ENCODE results near the gene PDIA4.
"Not testable (repeated sequence)": the region's sequence is repeated elsewhere in the genome, so short reads cannot be mapped to it uniquely, and the experiment has no call there.

Gene PDIA4

GRCh38 chr7:149028346-149029109, at the start of gene PDIA4:
Gene PDIA4 (minus strand): TSS chr7:149028505. CDS start chr7:149028408, 97 bp downstream.
- in situ Hi-C loops (cut with HindIII; ENCODE audit: low sequenced_read_pairs): no loop called here

GRCh38 chr7:149077594-149077993, 49.3 kb upstream of the PDIA4 start:
- in situ Hi-C loops (cut with HindIII; ENCODE audit: low sequenced_read_pairs): no loop called here

- in situ Hi-C loops (cut with HindIII; ENCODE audit: low sequenced_read_pairs): no loop called here
Measured at GRCh38 chr7:149075286-149075685, 47.0 kb upstream of the PDIA4 start.

GRCh38 chr7:149074116-149074885, 46.0 kb upstream of the PDIA4 start:
- in situ Hi-C loops (cut with HindIII; ENCODE audit: low sequenced_read_pairs): no loop called here

GRCh38 chr7:149072438-149072775, 44.1 kb upstream of the PDIA4 start:
- in situ Hi-C loops (cut with HindIII; ENCODE audit: low sequenced_read_pairs): no loop called here

- in situ Hi-C loops (cut with HindIII; ENCODE audit: low sequenced_read_pairs): no loop called here
Measured at GRCh38 chr7:149071641-149072437, 43.5 kb upstream of the PDIA4 start.

- in situ Hi-C loops (cut with HindIII; ENCODE audit: low sequenced_read_pairs): no loop called here
Measured at GRCh38 chr7:149071182-149071635, 42.9 kb upstream of the PDIA4 start.

- in situ Hi-C loops (cut with HindIII; ENCODE audit: low sequenced_read_pairs): no loop called here
Measured at GRCh38 chr7:149070372-149071125, 42.2 kb upstream of the PDIA4 start.

GRCh38 chr7:149067869-149068268, 39.6 kb upstream of the PDIA4 start:
- in situ Hi-C loops (cut with HindIII; ENCODE audit: low sequenced_read_pairs): no loop called here

- in situ Hi-C loops (cut with HindIII; ENCODE audit: low sequenced_read_pairs): no loop called here
Measured at GRCh38 chr7:149063476-149063875, 35.2 kb upstream of the PDIA4 start.

- in situ Hi-C loops (cut with HindIII; ENCODE audit: low sequenced_read_pairs): not testable (repeated sequence)
Measured at GRCh38 chr7:149062217-149062899, 34.1 kb upstream of the PDIA4 start.

GRCh38 chr7:149060156-149060555, 31.9 kb upstream of the PDIA4 start:
- in situ Hi-C loops (cut with HindIII; ENCODE audit: low sequenced_read_pairs): no loop called here

- in situ Hi-C loops (cut with HindIII; ENCODE audit: low sequenced_read_pairs): no loop called here
Measured at GRCh38 chr7:149053885-149054284, 25.6 kb upstream of the PDIA4 start.

- in situ Hi-C loops (cut with HindIII; ENCODE audit: low sequenced_read_pairs): no loop called here
Measured at GRCh38 chr7:149053384-149053783, 25.1 kb upstream of the PDIA4 start.

GRCh38 chr7:149050941-149051340, 22.6 kb upstream of the PDIA4 start:
- in situ Hi-C loops (cut with HindIII; ENCODE audit: low sequenced_read_pairs): no loop called here

GRCh38 chr7:149048805-149049204, 20.5 kb upstream of the PDIA4 start:
- in situ Hi-C loops (cut with HindIII; ENCODE audit: low sequenced_read_pairs): no loop called here

GRCh38 chr7:149046416-149046815, 18.1 kb upstream of the PDIA4 start:
- in situ Hi-C loops (cut with HindIII; ENCODE audit: low sequenced_read_pairs): no loop called here

- in situ Hi-C loops (cut with HindIII; ENCODE audit: low sequenced_read_pairs): no loop called here
Measured at GRCh38 chr7:149043936-149044335, 15.6 kb upstream of the PDIA4 start.

- in situ Hi-C loops (cut with HindIII; ENCODE audit: low sequenced_read_pairs): no loop called here
Measured at GRCh38 chr7:149041350-149041749, 13.0 kb upstream of the PDIA4 start.

- in situ Hi-C loops (cut with HindIII; ENCODE audit: low sequenced_read_pairs): not testable (repeated sequence)
Measured at GRCh38 chr7:149038641-149039040, 10.3 kb upstream of the PDIA4 start.
